ENCODE data around the gene FAM174A. TPM values are rescaled to one million over a fixed set of nuclear protein-coding genes. Genes with fewer than 3 reads are reported as not detected.

Gene FAM174A
- total RNA-seq (17.3 and 25.1 TPM in 2 replicates), polyA plus RNA-seq (29.0 and 34.9 TPM in 2 replicates)

DNA sequence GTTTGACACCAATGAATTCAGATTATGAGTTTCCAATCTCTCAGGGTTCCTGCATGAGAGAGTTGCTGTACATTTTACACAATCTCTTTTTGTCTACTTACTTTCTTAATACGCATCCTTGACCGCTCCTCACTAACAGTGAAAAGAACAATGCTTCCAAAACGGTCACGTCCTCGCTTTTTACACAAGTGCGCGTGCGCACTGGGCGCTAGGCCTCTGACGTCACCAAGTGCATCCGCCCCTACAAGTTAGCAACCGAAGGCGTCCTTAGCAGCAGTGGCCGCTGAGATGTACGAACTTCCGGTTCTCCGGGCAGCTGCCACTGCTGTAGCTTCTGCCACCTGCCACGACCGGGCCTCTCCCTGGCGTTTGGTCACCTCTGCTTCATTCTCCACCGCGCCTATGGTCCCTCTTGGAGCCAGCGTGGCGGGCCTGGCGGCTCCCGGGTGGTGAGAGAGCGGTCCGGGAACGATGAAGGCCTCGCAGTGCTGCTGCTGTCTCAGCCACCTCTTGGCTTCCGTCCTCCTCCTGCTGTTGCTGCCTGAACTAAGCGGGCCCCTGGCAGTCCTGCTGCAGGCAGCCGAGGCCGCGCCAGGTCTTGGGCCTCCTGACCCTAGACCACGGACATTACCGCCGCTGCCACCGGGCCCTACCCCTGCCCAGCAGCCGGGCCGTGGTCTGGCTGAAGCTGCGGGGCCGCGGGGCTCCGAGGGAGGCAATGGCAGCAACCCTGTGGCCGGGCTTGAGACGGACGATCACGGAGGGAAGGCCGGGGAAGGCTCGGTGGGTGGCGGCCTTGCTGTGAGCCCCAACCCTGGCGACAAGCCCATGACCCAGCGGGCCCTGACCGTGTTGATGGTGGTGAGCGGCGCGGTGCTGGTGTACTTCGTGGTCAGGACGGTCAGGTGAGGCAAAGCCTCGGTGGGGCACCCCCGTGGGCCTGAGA lies at the start of gene FAM174A:
FAM174A (plus strand) TSS at position 315 of the 946 bp plus-strand sequence; CDS start at position 472, 157 bp downstream.
- DNase-seq (ENCODE audit: low spot score), result peak; percentile 97
- Histone ChIP-seq H3K9me2 (replicated peaks; ENCODE audit: insufficient read depth) (no peaks in the 10 kb centered on the region), H2AFZ (peak within 1 kb of the TSS; percentile 97), H3K36me3 (replicated peaks; ENCODE audit: insufficient read depth, low read depth) (no peaks in the 10 kb centered on the region), H3K9me3 (ENCODE audit: low read depth) (peaks cover 9% of the 10 kb centered on the region), H4K20me1 (ENCODE audit: insufficient read depth, poor library complexity, severe bottlenecking) (no peaks in the 10 kb centered on the region), H3K4me1 (ENCODE audit: insufficient read depth) (peaks cover 10% of the 10 kb centered on the region), H3K4me3 (peak within 1 kb of the TSS; percentile 68), H3K27ac (peak within 1 kb of the TSS; percentile 89), H3K27me3 (no peaks in the 10 kb centered on the region), H3K79me2 (peaks cover 42% of the 10 kb centered on the region), H3K4me2 (peak within 1 kb of the TSS; percentile 90)
- under 1% methylated on average over 61 of the region's 62 CpGs for WGBS (ENCODE audit: low lambda C conversion rate, missing lambda C conversion rate)
- no peak for TF ChIP-seq EZH2 (IDR thresholded peaks at IDR 0.05; ENCODE audit: borderline replicate concordance)

DNA sequence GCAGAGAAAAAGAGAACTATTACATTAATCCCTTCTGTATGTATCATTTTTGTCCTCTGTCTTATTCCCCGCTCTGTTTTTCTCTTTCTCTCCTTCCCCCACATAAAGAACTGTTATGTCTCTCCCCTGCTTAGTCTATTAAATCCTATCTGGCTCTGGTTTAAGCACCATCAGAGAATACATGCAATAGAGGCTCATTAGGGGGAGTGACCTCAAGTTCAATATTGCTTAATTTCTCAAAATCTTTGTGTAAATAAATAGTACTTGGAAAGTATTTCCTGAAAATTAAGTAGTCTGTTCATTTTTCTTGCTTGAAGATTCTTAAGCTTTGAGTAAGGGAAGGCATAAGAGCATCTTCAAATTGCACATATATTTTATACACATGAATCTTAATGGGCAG lies 41.2 kb upstream of the FAM174A start:
- Histone ChIP-seq H3K4me1 (ENCODE audit: insufficient read depth) (no peaks in the 10 kb centered on the region), H3K79me2 (no peaks in the 10 kb centered on the region), H3K27me3 (no peaks in the 10 kb centered on the region), H4K20me1 (ENCODE audit: insufficient read depth, poor library complexity, severe bottlenecking) (no peaks in the 10 kb centered on the region), H3K9me2 (replicated peaks; ENCODE audit: insufficient read depth) (no peaks in the 10 kb centered on the region), H3K36me3 (replicated peaks; ENCODE audit: insufficient read depth, low read depth) (no peaks in the 10 kb centered on the region), H3K4me2 (no peak overlapping the region), H3K27ac (no peak overlapping the region), H2AFZ (no peak overlapping the region), H3K9me3 (ENCODE audit: low read depth) (no peaks in the 10 kb centered on the region), H3K4me3 (no peak overlapping the region)
- WGBS (ENCODE audit: low lambda C conversion rate, missing lambda C conversion rate), result 88% methylated on average over 1 of the region's 1 CpG
- DNase-seq (ENCODE audit: low spot score), result no peak
- TF ChIP-seq, protein P1, sequence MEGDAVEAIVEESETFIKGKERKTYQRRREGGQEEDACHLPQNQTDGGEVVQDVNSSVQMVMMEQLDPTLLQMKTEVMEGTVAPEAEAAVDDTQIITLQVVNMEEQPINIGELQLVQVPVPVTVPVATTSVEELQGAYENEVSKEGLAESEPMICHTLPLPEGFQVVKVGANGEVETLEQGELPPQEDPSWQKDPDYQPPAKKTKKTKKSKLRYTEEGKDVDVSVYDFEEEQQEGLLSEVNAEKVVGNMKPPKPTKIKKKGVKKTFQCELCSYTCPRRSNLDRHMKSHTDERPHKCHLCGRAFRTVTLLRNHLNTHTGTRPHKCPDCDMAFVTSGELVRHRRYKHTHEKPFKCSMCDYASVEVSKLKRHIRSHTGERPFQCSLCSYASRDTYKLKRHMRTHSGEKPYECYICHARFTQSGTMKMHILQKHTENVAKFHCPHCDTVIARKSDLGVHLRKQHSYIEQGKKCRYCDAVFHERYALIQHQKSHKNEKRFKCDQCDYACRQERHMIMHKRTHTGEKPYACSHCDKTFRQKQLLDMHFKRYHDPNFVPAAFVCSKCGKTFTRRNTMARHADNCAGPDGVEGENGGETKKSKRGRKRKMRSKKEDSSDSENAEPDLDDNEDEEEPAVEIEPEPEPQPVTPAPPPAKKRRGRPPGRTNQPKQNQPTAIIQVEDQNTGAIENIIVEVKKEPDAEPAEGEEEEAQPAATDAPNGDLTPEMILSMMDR (IDR thresholded peaks at IDR 0.05; ENCODE audit: poor library complexity), result no peak
- TF ChIP-seq EZH2 (IDR thresholded peaks at IDR 0.05; ENCODE audit: borderline replicate concordance), result no peak
- no peak for TF ChIP-seq EZH2phosphoT487 (IDR thresholded peaks at IDR 0.05; ENCODE audit: low read depth, severe bottlenecking, unreplicated experiment)

DNA sequence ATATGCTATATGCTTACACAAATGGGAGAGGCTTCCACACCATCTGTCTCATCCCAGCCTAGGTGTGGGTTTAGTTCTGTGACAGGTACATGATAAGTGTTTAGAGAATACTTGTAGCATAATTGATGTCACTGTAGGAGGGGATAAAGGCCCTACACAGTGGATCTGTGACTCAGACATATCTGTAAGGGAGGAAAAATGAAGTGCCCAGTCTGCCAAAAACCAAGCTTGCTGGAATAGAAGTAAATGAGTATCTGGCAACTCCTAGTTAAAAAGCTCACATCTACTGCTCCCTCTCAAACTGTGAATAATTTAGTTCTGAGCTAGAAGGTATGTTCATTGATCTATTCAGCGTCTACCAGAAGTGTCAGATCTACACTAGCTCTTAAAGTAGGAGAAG lies 38.9 kb upstream of the FAM174A start:
- Histone ChIP-seq H3K4me2 (no peak overlapping the region), H3K79me2 (no peaks in the 10 kb centered on the region), H3K27me3 (no peaks in the 10 kb centered on the region), H2AFZ (no peak overlapping the region), H3K9me2 (replicated peaks; ENCODE audit: insufficient read depth) (no peaks in the 10 kb centered on the region), H3K27ac (no peak overlapping the region), H3K36me3 (replicated peaks; ENCODE audit: insufficient read depth, low read depth) (no peaks in the 10 kb centered on the region), H3K4me1 (ENCODE audit: insufficient read depth) (no peaks in the 10 kb centered on the region), H3K9me3 (ENCODE audit: low read depth) (no peaks in the 10 kb centered on the region), H3K4me3 (no peak overlapping the region), H4K20me1 (ENCODE audit: insufficient read depth, poor library complexity, severe bottlenecking) (no peaks in the 10 kb centered on the region)
- DNase-seq (ENCODE audit: low spot score), result no peak
- WGBS (ENCODE audit: low lambda C conversion rate, missing lambda C conversion rate), result 85% methylated on average over 1 of the region's 1 CpG
- TF ChIP-seq, protein P1 (IDR thresholded peaks at IDR 0.05; ENCODE audit: poor library complexity), result no peak
- TF ChIP-seq EZH2phosphoT487 (IDR thresholded peaks at IDR 0.05; ENCODE audit: low read depth, severe bottlenecking, unreplicated experiment), result no peak
- TF ChIP-seq EZH2 (IDR thresholded peaks at IDR 0.05; ENCODE audit: borderline replicate concordance), result no peak

DNA sequence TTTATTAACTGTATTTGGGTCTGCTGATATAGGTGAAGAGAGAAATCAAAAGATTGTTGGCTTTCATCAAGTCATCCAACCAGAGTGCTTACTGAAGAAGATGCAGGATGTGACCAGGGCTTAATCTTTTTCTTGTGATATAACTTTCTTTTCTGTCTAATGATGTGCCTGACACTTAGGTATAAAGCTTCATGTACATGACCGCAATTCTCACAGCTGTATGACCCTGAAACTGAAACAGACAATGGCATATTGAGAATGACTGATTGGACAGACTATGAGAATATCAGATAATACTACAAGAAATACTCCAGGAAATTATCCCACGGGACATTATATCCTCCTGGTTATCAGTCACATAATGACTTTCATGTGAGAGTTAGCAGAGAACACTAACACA lies 32.5 kb upstream of the FAM174A start:
- H3K36me3 ChIP-seq (replicated peaks; ENCODE audit: insufficient read depth, low read depth), result no peaks in the 10 kb centered on the region
- H3K27me3 ChIP-seq, result no peaks in the 10 kb centered on the region
- no peaks in the 10 kb centered on the region for H3K79me2 ChIP-seq
- H3K9me3 ChIP-seq (ENCODE audit: low read depth), result no peaks in the 10 kb centered on the region
- H3K9me2 ChIP-seq (replicated peaks; ENCODE audit: insufficient read depth), result no peaks in the 10 kb centered on the region
- 84% methylated on average over 2 of the region's 2 CpGs for WGBS (ENCODE audit: low lambda C conversion rate, missing lambda C conversion rate)
- H3K4me1 ChIP-seq (ENCODE audit: insufficient read depth), result no peaks in the 10 kb centered on the region
- no peak overlapping the region for H3K4me3 ChIP-seq
- no peak overlapping the region for H2AFZ ChIP-seq
- TF ChIP-seq, protein P1 (IDR thresholded peaks at IDR 0.05; ENCODE audit: poor library complexity), result no peak
- TF ChIP-seq EZH2 (IDR thresholded peaks at IDR 0.05; ENCODE audit: borderline replicate concordance), result no peak
- TF ChIP-seq EZH2phosphoT487 (IDR thresholded peaks at IDR 0.05; ENCODE audit: low read depth, severe bottlenecking, unreplicated experiment), result no peak
- no peaks in the 10 kb centered on the region for H4K20me1 ChIP-seq (ENCODE audit: insufficient read depth, poor library complexity, severe bottlenecking)
- DNase-seq (ENCODE audit: low spot score), result no peak
- H3K4me2 ChIP-seq, result no peak overlapping the region
- H3K27ac ChIP-seq, result no peak overlapping the region

Data from hepatocyte (in vitro differentiated cells).